ENCODE data around the gene BLOC1S4.
A peak's percentile ranks its signal among the peaks of the same experiment; 100 is the strongest.
"Not testable (repeated sequence)": the region's sequence is repeated elsewhere in the genome, so short reads cannot be mapped to it uniquely, and the experiment has no call there.

The BLOC1S4 gene

GRCh38 chr4:6720202-6720699, 4.3 kb downstream of the BLOC1S4 start:
- DNase-seq (ENCODE audit: extremely low spot score) = peak; percentile 88
- TF ChIP-seq, protein P1, sequence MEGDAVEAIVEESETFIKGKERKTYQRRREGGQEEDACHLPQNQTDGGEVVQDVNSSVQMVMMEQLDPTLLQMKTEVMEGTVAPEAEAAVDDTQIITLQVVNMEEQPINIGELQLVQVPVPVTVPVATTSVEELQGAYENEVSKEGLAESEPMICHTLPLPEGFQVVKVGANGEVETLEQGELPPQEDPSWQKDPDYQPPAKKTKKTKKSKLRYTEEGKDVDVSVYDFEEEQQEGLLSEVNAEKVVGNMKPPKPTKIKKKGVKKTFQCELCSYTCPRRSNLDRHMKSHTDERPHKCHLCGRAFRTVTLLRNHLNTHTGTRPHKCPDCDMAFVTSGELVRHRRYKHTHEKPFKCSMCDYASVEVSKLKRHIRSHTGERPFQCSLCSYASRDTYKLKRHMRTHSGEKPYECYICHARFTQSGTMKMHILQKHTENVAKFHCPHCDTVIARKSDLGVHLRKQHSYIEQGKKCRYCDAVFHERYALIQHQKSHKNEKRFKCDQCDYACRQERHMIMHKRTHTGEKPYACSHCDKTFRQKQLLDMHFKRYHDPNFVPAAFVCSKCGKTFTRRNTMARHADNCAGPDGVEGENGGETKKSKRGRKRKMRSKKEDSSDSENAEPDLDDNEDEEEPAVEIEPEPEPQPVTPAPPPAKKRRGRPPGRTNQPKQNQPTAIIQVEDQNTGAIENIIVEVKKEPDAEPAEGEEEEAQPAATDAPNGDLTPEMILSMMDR (IDR thresholded peaks at IDR 0.05; ENCODE audit: control extremely low read depth, extremely low read depth, low read depth, missing control alignments) = peak; percentile 96
- ChIA-PET POLR2A (interaction anchor here (0.6 kb wide), 1 partner anchor 364 kb away, joined by 5 read pairs; no protein-coding TSS in a partner anchor), CTCF (interaction anchor here (0.6 to 6.1 kb wide), 42 partner anchors 9 to 465 kb away, joined by 3 to 190 read pairs (median 4); partner anchors contain the start of genes GRPEL1, MRFAP1, MRFAP1L1 and TBC1D14)

DNA sequence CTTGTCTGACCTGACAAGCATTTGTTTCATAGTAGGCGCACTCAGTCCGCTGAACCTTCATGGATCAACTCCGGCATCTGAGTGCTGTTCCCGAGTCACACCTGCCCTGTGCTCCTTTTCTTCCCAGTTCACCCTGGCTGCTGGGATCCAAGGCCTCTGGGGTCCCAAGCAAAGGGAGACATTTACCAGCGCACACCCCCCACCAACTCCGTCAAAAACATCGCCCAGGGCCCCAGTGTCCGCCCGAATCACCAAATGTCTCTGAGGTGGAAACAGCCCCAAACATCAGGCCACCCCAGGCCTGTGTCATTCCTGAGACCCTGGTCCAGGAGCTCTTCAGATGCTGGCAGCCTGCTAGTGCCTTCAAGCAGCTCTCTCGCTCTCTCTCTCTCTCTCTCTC, 5.1 kb downstream of the BLOC1S4 start:
- CTCF ChIA-PET = interaction anchor here (1.0 to 6.1 kb wide), 11 partner anchors 10 to 348 kb away, joined by 3 to 190 read pairs (median 10); partner anchors contain the start of gene GRPEL1
- POLR2A ChIA-PET = no interaction called here
- no peak for DNase-seq (ENCODE audit: extremely low spot score)
- TF ChIP-seq, protein P1 (IDR thresholded peaks at IDR 0.05; ENCODE audit: control extremely low read depth, extremely low read depth, low read depth, missing control alignments) = no peak

DNA sequence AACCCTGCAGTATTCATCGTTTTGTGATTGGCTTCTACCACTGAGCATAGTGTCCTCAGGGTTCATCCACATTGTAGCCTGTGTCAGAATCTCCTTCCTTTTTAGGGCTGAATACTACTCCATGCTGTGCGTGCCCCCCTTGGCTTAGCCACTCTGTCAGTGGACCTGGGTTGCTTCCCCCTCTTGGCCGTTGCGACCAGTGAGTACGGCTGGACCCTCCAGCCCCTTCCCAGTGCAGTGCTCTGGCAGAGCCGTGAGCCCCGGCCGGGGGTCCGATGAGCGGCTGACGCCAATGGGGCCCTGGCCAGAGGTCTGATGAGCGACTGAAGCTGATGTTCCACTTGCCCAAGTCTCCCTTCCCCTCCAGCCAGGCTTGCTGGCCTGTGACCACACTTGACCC, 6.9 kb downstream of the BLOC1S4 start:
- POLR2A ChIA-PET = no interaction called here
- CTCF ChIA-PET = interaction anchor here (4.6 kb wide), 1 partner anchor 151 kb away, joined by 42 read pairs; no protein-coding TSS in a partner anchor
- no peak for DNase-seq (ENCODE audit: extremely low spot score)
- TF ChIP-seq, protein P1 (IDR thresholded peaks at IDR 0.05; ENCODE audit: control extremely low read depth, extremely low read depth, low read depth, missing control alignments) = no peak

- POLR2A ChIA-PET = no interaction called here
Measured at GRCh38 chr4:6723851-6724250, 7.9 kb downstream of the BLOC1S4 start.

GRCh38 chr4:6724421-6725111, 8.6 kb downstream of the BLOC1S4 start:
- ChIA-PET POLR2A (no interaction called here), CTCF (interaction anchor here (1.4 to 4.6 kb wide), 2 partner anchors 149 to 346 kb away, joined by 4 to 42 read pairs; no protein-coding TSS in a partner anchor)
- TF ChIP-seq, protein P1 (IDR thresholded peaks at IDR 0.05; ENCODE audit: control extremely low read depth, extremely low read depth, low read depth, missing control alignments) = no peak
- DNase-seq (ENCODE audit: extremely low spot score) = no peak

More at GRCh38 chr4:6723851-6724250, 7.9 kb downstream of the BLOC1S4 start:
- CTCF ChIA-PET = interaction anchor here (1.4 to 4.6 kb wide), 2 partner anchors 150 to 347 kb away, joined by 4 to 42 read pairs; no protein-coding TSS in a partner anchor
- TF ChIP-seq, protein P1 (IDR thresholded peaks at IDR 0.05; ENCODE audit: control extremely low read depth, extremely low read depth, low read depth, missing control alignments) = no peak
- DNase-seq (ENCODE audit: extremely low spot score) = no peak

DNA sequence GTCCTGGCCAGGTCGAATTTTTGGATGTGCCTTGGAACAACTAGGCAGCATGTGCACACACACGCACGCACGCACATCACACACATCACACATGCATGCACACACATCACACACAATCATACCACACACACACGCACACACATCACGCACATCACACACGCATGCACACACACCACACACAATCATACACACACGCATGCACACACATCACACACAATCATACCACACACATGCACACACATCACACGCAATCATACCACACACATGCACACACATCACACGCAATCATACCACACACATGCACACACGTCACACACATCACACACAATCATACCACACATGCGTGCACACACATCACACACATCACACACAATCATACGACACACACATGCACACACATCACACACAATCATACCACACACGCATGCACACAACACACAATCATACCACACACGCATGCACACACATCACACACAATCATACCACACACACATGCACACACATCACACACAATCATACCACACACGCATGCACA, 9.5 kb downstream of the BLOC1S4 start:
- DNase-seq (ENCODE audit: extremely low spot score); POLR2A ChIA-PET: not testable (repeated sequence)
- CTCF ChIA-PET = interaction anchor here (4.6 kb wide), 1 partner anchor 148 kb away, joined by 42 read pairs; no protein-coding TSS in a partner anchor
